Fibroblast of the aortic adventitia (primary cell): ENCODE data around the gene UBE3C. TPM values are rescaled to one million over a fixed set of nuclear protein-coding genes. Genes with fewer than 3 reads are reported as not detected.

Experiments
- DNase-seq: peaks from one replicate; pipeline ENCODE4 v3.0.0-alpha.2; 2010; ENCODE audit warnings: low read depth
- H3K4me3 ChIP-seq: 2 replicates; pipeline ENCODE4 v1.5.1; 2011; ENCODE audit warnings: low read depth, mild to moderate bottlenecking, control low read depth, low read length, moderate library complexity
- CTCF ChIP-seq: IDR thresholded peaks from 2 replicates; pipeline ENCODE4 v1.5.1; 2011; ENCODE audit warnings: mild to moderate bottlenecking, low read length, control low read depth, inconsistent platforms; ENCODE audit not compliant: insufficient read depth
- total RNA-seq: library from RNA; depleted of rRNA; stranded (reverse); fragments of >200 nt; gene quantifications from 2 replicates; pipeline ENCODE4 v1.2.3, GENCODE V29; 2012; ENCODE audit warnings: low replicate concordance

The UBE3C gene
- total RNA-seq, 1 donor: 81.3 TPM

GRCh38 chr7:157292258-157292657 lies 153.5 kb downstream of the UBE3C start:
- no peak overlapping the region for H3K4me3 ChIP-seq
- DNase-seq: no peak
- TF ChIP-seq CTCF: no peak

- no peak for DNase-seq
- TF ChIP-seq CTCF: no peak
- no peak overlapping the region for H3K4me3 ChIP-seq
These were observed 154.2 kb downstream of the UBE3C start for GRCh38 chr7:157292770-157293412.

- DNase-seq: no peak
- no peak for TF ChIP-seq CTCF
- no peak overlapping the region for H3K4me3 ChIP-seq
These were observed 154.7 kb downstream of the UBE3C start for GRCh38 chr7:157293413-157293788.

GRCh38 chr7:157294773-157295172 lies 156.0 kb downstream of the UBE3C start:
- no peak for DNase-seq
- H3K4me3 ChIP-seq: no peak overlapping the region
- no peak for TF ChIP-seq CTCF

GRCh38 chr7:157295338-157295737 lies 156.6 kb downstream of the UBE3C start:
- H3K4me3 ChIP-seq: no peak overlapping the region
- no peak for DNase-seq
- no peak for TF ChIP-seq CTCF

- no peak for DNase-seq
- no peak for TF ChIP-seq CTCF
- H3K4me3 ChIP-seq: no peak overlapping the region
These were observed 158.5 kb downstream of the UBE3C start for GRCh38 chr7:157297185-157297584.

- no peak for DNase-seq
- TF ChIP-seq CTCF: no peak
- no peak overlapping the region for H3K4me3 ChIP-seq
These were observed 160.5 kb downstream of the UBE3C start for GRCh38 chr7:157299317-157299612.
